ENCODE results near the gene LDLRAD4. TPM values are rescaled to one million over a fixed set of nuclear protein-coding genes. Genes with fewer than 3 reads are reported as not detected.

Gene LDLRAD4
- total RNA-seq, 1 experiment from 2014 or later = not detected

DNA sequence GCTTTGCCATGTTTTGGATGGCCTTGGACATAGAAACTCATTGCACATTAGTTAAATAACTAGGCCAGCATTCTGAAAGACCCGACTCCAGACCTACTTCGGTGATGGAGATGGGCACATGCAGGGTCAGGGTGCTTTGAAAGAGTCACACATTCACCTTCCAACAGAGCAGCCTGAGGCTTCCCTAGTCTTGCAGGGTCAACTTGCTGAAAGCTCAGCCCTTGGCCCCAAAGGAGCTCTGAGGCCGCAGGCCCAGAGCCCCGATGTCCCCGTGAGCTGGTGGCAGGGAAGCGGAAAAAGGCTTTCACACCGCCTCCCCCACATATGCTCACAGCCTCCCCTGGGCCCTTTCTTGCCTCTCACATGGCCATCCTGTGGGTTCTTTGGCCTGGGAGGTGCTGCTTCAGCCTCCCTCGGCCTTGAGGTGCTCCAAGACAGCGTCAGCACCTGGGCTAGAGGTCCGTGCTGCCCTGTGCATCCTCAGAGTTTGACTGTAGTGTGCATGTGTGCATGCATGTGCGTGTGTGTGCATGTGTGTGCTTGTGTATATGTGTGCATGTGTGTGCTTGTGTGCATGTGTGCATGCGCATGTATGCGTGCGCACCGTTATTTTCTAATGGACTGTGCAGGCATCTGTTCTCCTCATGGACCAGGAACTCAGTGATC is 21.6 kb downstream of the LDLRAD4 start:
- H3K79me2 ChIP-seq (ENCODE audit: low read length) = no peaks in the 10 kb centered on the region
- intact Hi-C loops (cut with micrococcal nuclease) = no loop called here
- ATAC-seq (no peak), DNase-seq (no peak)
- H3K36me3 ChIP-seq (ENCODE audit: low read depth, low read length) = no peaks in the 10 kb centered on the region
- H3K9me2 ChIP-seq (replicated peaks; ENCODE audit: low read length) = no peaks in the 10 kb centered on the region
- CTCF ChIA-PET = no interaction called here
- H3K4me3 ChIP-seq (ENCODE audit: low read length) = no peak overlapping the region
- peaks cover 56% of the 10 kb centered on the region for H3K27me3 ChIP-seq (ENCODE audit: low read length)
- POLR2A ChIA-PET (ENCODE audit: unreplicated experiment) = no interaction called here
- H3K4me1 ChIP-seq (ENCODE audit: insufficient read depth, low read length) = no peaks in the 10 kb centered on the region
- H3K9me3 ChIP-seq (ENCODE audit: low read length) = no peaks in the 10 kb centered on the region
- no peak overlapping the region for H2AFZ ChIP-seq (ENCODE audit: low read length)
- TF ChIP-seq EZH2 (IDR thresholded peaks at IDR 0.05; ENCODE audit: low read length, unreplicated experiment) = no peak
- no peak for TF ChIP-seq EZH2phosphoT487 (IDR thresholded peaks at IDR 0.05; ENCODE audit: borderline replicate concordance, low read length)
- TF ChIP-seq, protein P1, sequence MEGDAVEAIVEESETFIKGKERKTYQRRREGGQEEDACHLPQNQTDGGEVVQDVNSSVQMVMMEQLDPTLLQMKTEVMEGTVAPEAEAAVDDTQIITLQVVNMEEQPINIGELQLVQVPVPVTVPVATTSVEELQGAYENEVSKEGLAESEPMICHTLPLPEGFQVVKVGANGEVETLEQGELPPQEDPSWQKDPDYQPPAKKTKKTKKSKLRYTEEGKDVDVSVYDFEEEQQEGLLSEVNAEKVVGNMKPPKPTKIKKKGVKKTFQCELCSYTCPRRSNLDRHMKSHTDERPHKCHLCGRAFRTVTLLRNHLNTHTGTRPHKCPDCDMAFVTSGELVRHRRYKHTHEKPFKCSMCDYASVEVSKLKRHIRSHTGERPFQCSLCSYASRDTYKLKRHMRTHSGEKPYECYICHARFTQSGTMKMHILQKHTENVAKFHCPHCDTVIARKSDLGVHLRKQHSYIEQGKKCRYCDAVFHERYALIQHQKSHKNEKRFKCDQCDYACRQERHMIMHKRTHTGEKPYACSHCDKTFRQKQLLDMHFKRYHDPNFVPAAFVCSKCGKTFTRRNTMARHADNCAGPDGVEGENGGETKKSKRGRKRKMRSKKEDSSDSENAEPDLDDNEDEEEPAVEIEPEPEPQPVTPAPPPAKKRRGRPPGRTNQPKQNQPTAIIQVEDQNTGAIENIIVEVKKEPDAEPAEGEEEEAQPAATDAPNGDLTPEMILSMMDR (conservative IDR thresholded peaks at IDR 0.05; ENCODE audit: low read depth, low read length) = no peak
- H3K4me2 ChIP-seq (ENCODE audit: low read length) = no peak overlapping the region
- no peak overlapping the region for H3K27ac ChIP-seq (ENCODE audit: low read length)
- H4K20me1 ChIP-seq (ENCODE audit: low read length) = no peaks in the 10 kb centered on the region
- BruUV-seq (replicated peaks) = no TSS peak
- no peak overlapping the region for H3K9ac ChIP-seq (ENCODE audit: low read length)
- no peaks in the 10 kb centered on the region for H3F3A ChIP-seq (ENCODE audit: low read length, unreplicated experiment)

GRCh38 chr18:13241083-13241892 is 22.7 kb downstream of the LDLRAD4 start:
- no peak overlapping the region for H2AFZ ChIP-seq (ENCODE audit: low read length)
- no peaks in the 10 kb centered on the region for H3K9me2 ChIP-seq (replicated peaks; ENCODE audit: low read length)
- ChIA-PET POLR2A (ENCODE audit: unreplicated experiment) (no interaction called here), CTCF (no interaction called here)
- no peaks in the 10 kb centered on the region for H3K36me3 ChIP-seq (ENCODE audit: low read depth, low read length)
- H3K9me3 ChIP-seq (ENCODE audit: low read length) = no peaks in the 10 kb centered on the region
- TF ChIP-seq EZH2phosphoT487 (IDR thresholded peaks at IDR 0.05; ENCODE audit: borderline replicate concordance, low read length) (no peak), EZH2 (IDR thresholded peaks at IDR 0.05; ENCODE audit: low read length, unreplicated experiment) (no peak)
- TF ChIP-seq, protein P1 (conservative IDR thresholded peaks at IDR 0.05; ENCODE audit: low read depth, low read length) = no peak
- H4K20me1 ChIP-seq (ENCODE audit: low read length) = no peaks in the 10 kb centered on the region
- no peak overlapping the region for H3K27ac ChIP-seq (ENCODE audit: low read length)
- DNase-seq = no peak
- no peaks in the 10 kb centered on the region for H3K79me2 ChIP-seq (ENCODE audit: low read length)
- no peak overlapping the region for H3K4me2 ChIP-seq (ENCODE audit: low read length)
- ATAC-seq = no peak
- intact Hi-C loops (cut with micrococcal nuclease) = no loop called here
- no peaks in the 10 kb centered on the region for H3K4me1 ChIP-seq (ENCODE audit: insufficient read depth, low read length)
- peaks cover 62% of the 10 kb centered on the region for H3K27me3 ChIP-seq (ENCODE audit: low read length)
- no peak overlapping the region for H3K9ac ChIP-seq (ENCODE audit: low read length)
- no TSS peak for BruUV-seq (replicated peaks)
- no peaks in the 10 kb centered on the region for H3F3A ChIP-seq (ENCODE audit: low read length, unreplicated experiment)
- H3K4me3 ChIP-seq (ENCODE audit: low read length) = no peak overlapping the region

GRCh38 chr18:13241893-13242175 is 23.3 kb downstream of the LDLRAD4 start:
- CTCF ChIA-PET = no interaction called here

More at GRCh38 chr18:13241893-13242175, 23.3 kb downstream of the LDLRAD4 start:
- H3K9me2 ChIP-seq (replicated peaks; ENCODE audit: low read length) = no peaks in the 10 kb centered on the region
- H3K9me3 ChIP-seq (ENCODE audit: low read length) = no peaks in the 10 kb centered on the region
- H4K20me1 ChIP-seq (ENCODE audit: low read length) = no peaks in the 10 kb centered on the region
- H3K36me3 ChIP-seq (ENCODE audit: low read depth, low read length) = no peaks in the 10 kb centered on the region
- H3K4me3 ChIP-seq (ENCODE audit: low read length) = no peak overlapping the region
- BruUV-seq (replicated peaks) = no TSS peak
- no peak overlapping the region for H2AFZ ChIP-seq (ENCODE audit: low read length)
- intact Hi-C loops (cut with micrococcal nuclease) = no loop called here
- no peaks in the 10 kb centered on the region for H3K79me2 ChIP-seq (ENCODE audit: low read length)
- POLR2A ChIA-PET (ENCODE audit: unreplicated experiment) = no interaction called here
- no peak overlapping the region for H3K9ac ChIP-seq (ENCODE audit: low read length)
- H3K4me1 ChIP-seq (ENCODE audit: insufficient read depth, low read length) = no peaks in the 10 kb centered on the region
- H3K27ac ChIP-seq (ENCODE audit: low read length) = no peak overlapping the region
- DNase-seq (no peak), ATAC-seq (no peak)
- no peaks in the 10 kb centered on the region for H3F3A ChIP-seq (ENCODE audit: low read length, unreplicated experiment)
- H3K4me2 ChIP-seq (ENCODE audit: low read length) = no peak overlapping the region
- TF ChIP-seq, protein P1 (conservative IDR thresholded peaks at IDR 0.05; ENCODE audit: low read depth, low read length) = no peak
- TF ChIP-seq EZH2 (IDR thresholded peaks at IDR 0.05; ENCODE audit: low read length, unreplicated experiment) (no peak), EZH2phosphoT487 (IDR thresholded peaks at IDR 0.05; ENCODE audit: borderline replicate concordance, low read length) (no peak)
- peaks cover 63% of the 10 kb centered on the region for H3K27me3 ChIP-seq (ENCODE audit: low read length)
